ENCODE measurements around the gene TMEM151B.
"Not testable (repeated sequence)": the region's sequence is repeated elsewhere in the genome, so short reads cannot be mapped to it uniquely, and the experiment has no call there.

Gene TMEM151B

DNA sequence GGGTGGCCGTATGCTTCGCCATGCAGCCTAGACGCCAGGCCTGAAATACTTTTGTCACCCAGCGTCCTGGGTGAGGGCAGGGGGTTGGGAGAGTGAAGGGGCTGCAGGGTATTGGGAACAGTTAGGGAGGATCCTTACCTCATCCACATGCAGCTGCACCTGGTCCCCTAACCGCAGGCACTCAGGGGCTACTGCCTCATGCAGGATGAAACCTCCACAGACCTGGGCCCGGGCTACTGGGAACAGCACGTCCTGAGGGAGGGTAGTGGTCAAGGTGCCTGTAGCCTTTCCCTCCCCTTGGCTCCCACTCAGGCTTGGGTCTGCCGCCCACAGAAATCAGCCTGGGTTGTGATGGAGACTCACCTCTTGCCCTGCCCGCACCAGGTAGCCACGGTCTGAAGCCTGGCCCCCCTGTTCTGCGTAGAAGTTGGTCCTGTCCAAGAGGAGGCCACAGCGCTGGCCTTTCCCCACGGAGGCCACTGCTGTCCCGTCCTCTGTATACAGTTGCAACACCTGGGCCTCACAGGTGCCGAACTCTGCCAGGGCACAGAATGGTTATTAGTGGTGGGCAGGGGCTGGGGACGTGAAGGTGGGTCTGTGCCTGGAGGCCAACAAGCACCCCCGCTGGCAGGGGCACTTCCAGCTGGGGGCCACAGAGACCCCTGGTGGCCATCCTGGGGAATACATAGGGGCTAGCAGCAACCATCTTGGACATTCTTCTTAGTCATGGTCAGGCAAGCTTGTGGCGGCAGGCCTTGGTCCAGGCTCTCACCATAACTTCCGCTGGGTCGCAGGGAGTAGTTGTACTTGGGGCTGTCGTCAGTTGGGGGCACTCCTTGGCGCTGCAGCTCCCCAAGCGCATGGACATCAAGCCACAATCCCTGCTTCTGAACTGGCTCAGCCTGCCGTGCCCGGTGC is 34.3 kb downstream of the TMEM151B start:
- peak; percentile 24 for DNase-seq (ENCODE audit: low read depth)

GRCh38 chr6:44305200-44305725 is 35.0 kb downstream of the TMEM151B start:
- no peak for DNase-seq (ENCODE audit: low read depth)

DNA sequence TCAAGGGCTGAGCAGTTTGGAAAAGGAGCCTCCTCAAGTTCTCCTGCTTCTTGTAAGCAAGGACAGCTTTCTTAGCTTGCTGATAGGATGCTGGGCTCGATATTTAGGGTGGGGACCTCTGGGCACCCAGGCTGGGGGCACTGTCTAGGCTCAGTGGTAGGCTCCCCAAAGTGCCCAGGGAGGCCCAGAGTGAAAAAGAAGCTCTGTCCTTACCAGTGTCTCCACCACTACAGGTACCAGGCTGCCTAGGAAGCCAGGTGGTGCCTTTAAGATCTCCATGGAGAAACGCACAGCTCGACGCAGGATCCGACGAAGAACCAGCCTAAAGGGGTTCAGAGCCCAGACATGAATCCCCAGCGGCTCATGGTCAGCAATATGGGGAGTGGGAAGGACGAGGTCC is 36.5 kb downstream of the TMEM151B start:
- no peak for DNase-seq (ENCODE audit: low read depth)

GRCh38 chr6:44307217-44307616 is 37.0 kb downstream of the TMEM151B start:
- DNase-seq (ENCODE audit: low read depth): no peak

GRCh38 chr6:44309092-44309491 is 38.8 kb downstream of the TMEM151B start:
- no peak for DNase-seq (ENCODE audit: low read depth)

DNA sequence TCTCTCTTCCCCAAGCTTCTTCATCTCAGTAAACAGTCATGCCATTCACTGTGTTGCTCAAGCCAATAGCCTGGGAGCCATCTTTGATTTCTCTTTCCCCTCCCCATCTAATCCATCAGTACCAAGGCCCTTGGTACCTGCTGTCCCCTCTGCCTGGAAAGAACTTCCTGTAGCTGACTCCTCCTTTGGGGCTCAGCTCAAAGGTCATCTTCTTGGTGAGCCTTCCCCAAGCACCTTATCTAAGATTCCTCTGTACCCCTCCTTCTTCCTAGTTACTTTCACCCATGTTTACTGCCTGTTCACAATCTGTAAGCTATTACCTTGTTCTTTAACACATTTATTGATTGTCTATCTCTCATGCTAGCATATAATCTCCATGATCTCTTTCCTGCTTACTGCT is 39.4 kb downstream of the TMEM151B start:
- DNase-seq (ENCODE audit: low read depth): no peak

DNA sequence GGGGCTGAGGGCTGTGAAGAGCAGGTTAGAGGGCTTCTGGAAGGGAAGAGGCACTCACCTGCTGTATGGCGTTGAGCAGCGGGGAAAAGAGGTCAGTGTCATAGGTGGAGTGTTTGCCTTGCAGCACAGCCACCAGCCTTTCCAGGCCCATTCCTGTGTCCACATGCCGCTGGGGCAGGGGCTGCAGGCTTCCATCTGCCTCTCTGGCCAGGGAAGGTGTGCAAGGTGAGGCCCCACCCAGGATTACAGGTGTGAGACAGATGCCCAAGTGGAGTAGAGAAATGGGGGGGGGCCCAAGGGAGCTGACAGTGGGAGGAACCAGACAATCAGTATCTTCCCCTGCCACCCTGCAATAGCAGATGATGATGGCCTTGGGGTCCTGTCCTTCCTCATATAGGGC is 40.0 kb downstream of the TMEM151B start:
- no peak for DNase-seq (ENCODE audit: low read depth)

DNA sequence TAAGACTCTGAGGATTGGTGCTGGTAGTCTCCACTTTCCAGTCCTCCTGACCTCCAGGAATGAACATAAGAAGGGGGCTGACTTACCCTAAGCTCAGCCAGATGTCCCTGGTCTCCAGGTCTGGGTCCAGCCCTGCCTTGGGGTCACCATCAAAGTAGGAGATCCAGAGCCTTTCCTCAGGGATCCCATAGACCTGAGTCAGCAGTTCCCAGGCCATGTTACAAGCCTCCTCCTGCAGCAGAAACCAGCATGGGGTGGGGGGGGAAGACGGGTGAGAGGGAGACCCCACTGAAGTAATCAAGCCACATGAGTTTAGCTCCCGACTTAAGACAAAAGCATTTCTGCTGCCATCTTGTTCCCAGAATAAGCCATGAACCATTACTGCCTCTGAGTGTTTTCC is 41.1 kb downstream of the TMEM151B start:
- DNase-seq (ENCODE audit: low read depth): no peak

- DNase-seq (ENCODE audit: low read depth): no peak
These were observed 41.5 kb downstream of the TMEM151B start for GRCh38 chr6:44311767-44312166.

DNA sequence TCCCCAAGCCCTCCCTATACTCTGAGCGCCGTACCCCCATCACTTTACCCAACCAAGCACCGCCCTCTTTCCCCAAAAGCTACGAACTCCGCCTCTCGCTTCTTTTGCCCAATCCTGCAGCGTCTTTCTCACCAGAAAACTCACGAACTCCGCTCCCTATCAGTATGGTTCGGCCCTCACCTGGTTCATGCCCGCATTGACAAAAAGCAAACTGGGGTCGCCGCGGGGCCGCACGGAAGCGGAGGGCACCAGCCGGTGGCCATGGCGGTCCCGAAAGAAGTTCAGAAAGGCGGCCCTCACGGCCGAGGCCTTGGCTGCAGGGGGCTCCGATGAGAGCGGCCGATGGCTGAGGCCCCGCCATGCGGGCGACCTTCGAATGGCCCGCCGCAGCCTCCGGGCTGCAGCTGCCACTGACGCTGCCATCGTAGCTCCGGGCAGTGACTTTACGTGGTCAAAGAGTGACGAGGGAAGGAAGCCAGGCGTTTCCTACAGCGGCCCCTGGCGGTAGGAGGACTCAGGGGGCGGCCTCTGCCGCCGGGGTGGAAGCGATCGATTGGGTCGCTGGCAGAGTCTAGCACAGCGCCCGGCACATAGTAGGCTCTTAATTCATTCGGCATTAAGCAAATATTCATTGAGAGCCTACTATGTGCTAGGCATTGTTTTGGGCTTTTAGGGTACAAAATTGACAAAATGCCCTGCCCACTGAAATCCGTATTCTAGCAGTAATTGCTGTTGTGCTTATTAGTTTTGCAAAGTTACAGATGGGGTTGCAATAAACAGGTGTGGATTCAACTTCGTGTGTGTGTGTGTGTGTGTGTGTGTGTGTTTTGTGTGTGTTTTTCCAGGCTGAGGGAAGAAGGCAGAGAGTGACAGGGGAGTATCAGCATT is 42.9 kb downstream of the TMEM151B start, which contains the start of gene AARS2:
AARS2 (minus strand) TSS at position 447 of the 888 bp plus-strand sequence; CDS start at position 423, 24 bp downstream.
- peak; percentile 89 for DNase-seq (ENCODE audit: low read depth)

DNA sequence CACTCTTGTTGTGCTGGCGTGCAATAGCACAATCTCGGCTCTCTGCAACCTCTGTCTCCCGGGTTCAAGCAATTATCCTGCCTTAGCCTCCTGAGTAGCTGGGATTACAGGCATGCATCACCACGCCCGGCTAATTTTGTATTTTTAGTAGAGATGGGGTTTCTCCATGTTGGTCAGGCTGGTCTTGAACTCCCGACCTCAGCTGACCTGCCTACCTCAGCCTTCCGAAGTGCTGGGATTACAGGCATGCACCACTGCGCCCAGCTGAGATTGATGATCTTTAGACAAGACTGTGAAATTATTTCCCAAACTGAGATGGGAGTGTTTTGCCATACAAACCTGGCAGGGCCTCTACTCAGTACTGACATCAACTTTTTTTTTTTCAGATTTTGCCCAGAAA is 44.4 kb downstream of the TMEM151B start:
- DNase-seq (ENCODE audit: low read depth): not testable (repeated sequence)

DNA sequence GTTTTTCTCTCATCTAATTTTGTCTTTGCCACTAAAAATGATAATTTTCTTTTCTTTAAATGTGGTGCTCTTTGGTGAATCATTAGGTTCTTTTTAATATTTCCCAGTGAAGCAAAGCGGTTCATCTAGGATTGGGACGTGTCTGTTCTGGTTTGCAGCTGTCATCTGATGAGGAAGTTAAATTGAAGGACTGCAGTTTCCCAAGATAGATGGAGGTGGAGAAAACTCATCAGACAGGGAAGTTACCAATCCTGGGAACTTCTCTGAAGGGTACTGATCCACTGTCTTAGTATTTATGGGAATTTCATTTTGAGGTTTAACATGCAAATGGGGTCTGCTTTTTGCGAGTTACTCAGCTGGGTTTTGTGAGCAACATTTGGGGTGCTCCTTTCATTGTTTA is 45.3 kb downstream of the TMEM151B start:
- DNase-seq (ENCODE audit: low read depth): no peak

- no peak for DNase-seq (ENCODE audit: low read depth)
These were observed 45.7 kb downstream of the TMEM151B start for GRCh38 chr6:44315951-44316350.

DNA sequence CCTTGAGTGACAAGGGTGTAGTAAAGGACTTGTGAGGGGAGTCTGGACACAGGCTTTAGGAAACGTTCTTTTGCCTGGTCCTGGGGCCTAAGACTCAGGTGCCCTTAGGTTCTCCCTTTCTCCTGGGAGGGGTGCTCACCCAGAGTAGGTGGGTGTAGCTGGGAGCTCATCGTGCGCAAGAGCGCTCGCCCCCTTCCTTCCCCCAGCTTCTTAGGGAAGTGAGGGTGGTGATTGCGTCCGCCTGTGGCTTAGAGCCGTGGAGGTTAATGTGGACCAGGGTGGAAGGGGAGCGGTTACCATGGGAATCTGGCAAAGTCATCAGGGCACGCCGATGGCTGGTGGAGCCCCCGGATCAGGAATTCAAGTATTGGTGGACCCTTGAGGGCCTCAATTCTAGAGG is 46.2 kb downstream of the TMEM151B start:
- DNase-seq (ENCODE audit: low read depth): no peak

GRCh38 chr6:44317136-44317631 is 46.9 kb downstream of the TMEM151B start:
- DNase-seq (ENCODE audit: low read depth): not testable (repeated sequence)

GRCh38 chr6:44321210-44321609 is 51.0 kb downstream of the TMEM151B start:
- DNase-seq (ENCODE audit: low read depth): no peak

DNA sequence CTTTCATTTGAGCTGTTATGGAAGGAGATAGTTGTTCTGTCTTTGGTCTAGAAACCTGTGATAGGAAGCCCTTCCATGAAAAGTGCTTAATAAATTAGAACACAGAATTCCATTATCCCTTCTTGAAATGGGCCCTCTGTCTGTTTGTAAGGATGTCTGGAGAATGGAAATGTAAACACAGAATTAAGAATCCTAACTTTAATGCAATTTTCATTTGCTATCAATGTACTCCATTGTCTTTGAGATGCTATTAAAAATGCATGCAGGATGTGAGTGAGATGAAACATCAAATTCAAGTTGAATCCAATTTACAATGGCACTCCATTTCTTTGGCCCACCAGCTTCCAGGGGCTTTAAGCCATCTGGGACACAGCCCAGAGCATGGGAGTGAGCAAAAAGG is 56.8 kb downstream of the TMEM151B start:
- no peak for DNase-seq (ENCODE audit: low read depth)

- DNase-seq (ENCODE audit: low read depth): no peak
These were observed 57.5 kb downstream of the TMEM151B start for GRCh38 chr6:44327760-44328159.

GRCh38 chr6:44328203-44328602 is 58.0 kb downstream of the TMEM151B start:
- not testable (repeated sequence) for DNase-seq (ENCODE audit: low read depth)

GRCh38 chr6:44329858-44330257 is 59.6 kb downstream of the TMEM151B start:
- no peak for DNase-seq (ENCODE audit: low read depth)

GRCh38 chr6:44332585-44332984 is 62.3 kb downstream of the TMEM151B start:
- no peak for DNase-seq (ENCODE audit: low read depth)

DNA sequence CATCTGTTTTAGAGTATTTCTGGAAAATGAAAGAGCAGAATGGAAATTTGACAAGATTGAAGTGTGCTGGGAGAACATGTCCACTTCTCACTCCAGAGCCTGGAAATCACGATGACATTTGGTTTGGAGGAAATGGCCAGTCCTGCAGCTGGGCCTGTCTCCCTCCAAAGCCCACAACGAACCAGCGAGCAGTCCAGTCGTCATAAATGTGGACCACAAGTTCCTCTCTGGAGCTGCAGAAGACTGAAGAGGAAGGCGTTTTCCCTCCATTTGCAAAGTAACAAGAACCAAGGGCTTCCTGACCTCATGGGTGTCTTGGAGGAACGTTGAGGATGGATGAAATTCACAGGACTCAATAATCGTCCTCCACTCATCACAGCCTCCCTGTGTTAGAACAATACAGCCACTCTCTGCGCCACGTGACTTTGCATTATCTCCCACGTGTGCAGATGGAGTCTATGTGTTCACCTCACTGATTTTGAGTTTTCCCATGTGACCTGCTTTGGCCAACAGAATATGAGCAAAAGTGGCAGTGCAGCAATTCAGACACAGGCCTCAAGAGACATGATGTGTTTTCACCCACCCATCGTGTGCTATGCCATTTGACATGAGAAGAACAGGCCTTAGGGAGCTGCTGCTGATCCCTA is 63.1 kb downstream of the TMEM151B start:
- DNase-seq (ENCODE audit: low read depth): no peak
